H1 (cell line): ENCODE results near the gene OR5B21.

ENCODE experiments used
- ATF2 ChIP-seq: IDR thresholded peaks from 2 replicates; pipeline ENCODE4 v1.6.1; 2012; ENCODE audit warnings: low read length, inconsistent platforms
- CREB1 ChIP-seq: IDR thresholded peaks from 2 replicates; pipeline ENCODE4 v1.6.1; 2012; ENCODE audit warnings: inconsistent platforms
- CTCF ChIP-seq, 3 experiments: IDR thresholded peaks; 1 replicate in 2 of 3; 2 replicates in 1 of 3; pipeline versions ENCODE4 v1.5.1 to v1.6.1; 2011; ENCODE audit warnings: low read length in 3 of 3, mild to moderate bottlenecking in 3 of 3, inconsistent platforms in 2 of 3, low read depth in 1 of 3, moderate library complexity in 1 of 3; ENCODE audit not compliant: insufficient read depth in 1 of 3; ENCODE audit errors: control extremely low read depth in 1 of 3
- EP300 ChIP-seq, 2 experiments: IDR thresholded peaks; 1 replicate in 1 of 2; 2 replicates in 1 of 2; pipeline ENCODE4 v1.6.1; 2011 to 2012; ENCODE audit warnings: low read depth in 2 of 2, low read length in 2 of 2, mild to moderate bottlenecking in 2 of 2, borderline replicate concordance in 1 of 2, inconsistent platforms in 1 of 2, moderate library complexity in 1 of 2
- EZH2 ChIP-seq: fragments of 200-600 bp; sonication (generic); IDR thresholded peaks from 2 replicates; pipeline ENCODE4 v1.7.1; 2012; ENCODE audit warnings: low read depth, mild to moderate bottlenecking, moderate library complexity, low read length, inconsistent platforms; ENCODE audit not compliant: severe bottlenecking
- JUND ChIP-seq: IDR thresholded peaks from 2 replicates; pipeline ENCODE4 v1.6.1; 2011; ENCODE audit warnings: mild to moderate bottlenecking, improper control_type of control experiment, low read length
- MAX ChIP-seq: IDR thresholded peaks from 2 replicates; pipeline ENCODE4 v1.6.1; 2012; ENCODE audit warnings: inconsistent platforms
- POLR2A ChIP-seq, 2 experiments: IDR thresholded peaks; 1 replicate in 1 of 2; 2 replicates in 1 of 2; pipeline ENCODE4 v1.6.1; 2011; ENCODE audit warnings: low read depth in 2 of 2, low read length in 2 of 2, mild to moderate bottlenecking in 2 of 2; ENCODE audit errors: control extremely low read depth in 1 of 2
- RAD21 ChIP-seq, 2 experiments: IDR thresholded peaks in 1 of 2; conservative IDR thresholded peaks in 1 of 2; 2 replicates each; pipeline ENCODE4 v1.6.1; 2011; ENCODE audit warnings: low read depth in 2 of 2, low read length in 2 of 2, improper control_type of control experiment in 1 of 2, inconsistent platforms in 1 of 2, mild to moderate bottlenecking in 1 of 2, moderate library complexity in 1 of 2
- RXRA ChIP-seq: IDR thresholded peaks from 2 replicates; pipeline ENCODE4 v1.6.1; 2011; ENCODE audit warnings: low read depth, mild to moderate bottlenecking, low read length, moderate library complexity; ENCODE audit not compliant: insufficient read depth
- TCF12 ChIP-seq: IDR thresholded peaks from 2 replicates; pipeline ENCODE4 v1.6.1; 2011; ENCODE audit warnings: low read depth, mild to moderate bottlenecking, low read length

GRCh38 chr11:58487170-58487569 is 20.7 kb downstream of the OR5B21 start:
- TF ChIP-seq ATF2 (no peak), CTCF (IDR thresholded peaks at IDR 0.05; ENCODE audit: control extremely low read depth in 1 of 3, insufficient read depth in 1 of 3, low read depth in 1 of 3, low read length in 3 of 3) (no peak), EP300 (IDR thresholded peaks at IDR 0.05; ENCODE audit: borderline replicate concordance in 1 of 2, low read depth in 2 of 2, low read length in 2 of 2) (no peak), POLR2A (IDR thresholded peaks at IDR 0.05; ENCODE audit: control extremely low read depth in 1 of 2, low read depth in 2 of 2, low read length in 2 of 2) (no peak), TCF12 (no peak), EZH2 (no peak), JUND (no peak), RAD21 (IDR thresholded peaks at IDR 0.05 in 1 of 2, conservative IDR thresholded peaks at IDR 0.05 in 1 of 2; ENCODE audit: low read depth in 2 of 2, low read length in 2 of 2) (no peak), MAX (no peak), RXRA (no peak), CREB1 (no peak)
